HEK293 (cell line): ENCODE measurements around the gene KCTD18.

Experiments used
- CTCF ChIA-PET: fragments of 350-600 bp; formaldehyde crosslinking; extraction: SDS; loops from one replicate; lab custom pipeline; 2021; ENCODE audit warnings: antibody characterized with exemption; lab: Yijun Ruan, JAX
- POLR2A ChIA-PET: fragments of 300-600 bp; formaldehyde crosslinking; extraction: SDS; loops from one replicate; lab custom pipeline; 2020; ENCODE audit warnings: antibody characterized with exemption, inconsistent platforms; lab: Yijun Ruan, JAX
- H3K27ac ChIP-seq: fragments of 200-500 bp; sonication (Bioruptor generic); 2 replicates; pipeline ENCODE4 v1.5.1; 2014; ENCODE audit warnings: low read depth, low read length, control low read depth, inconsistent platforms; ENCODE audit errors: extremely low read depth
- H3K36me3 ChIP-seq, 2 experiments: fragments of 200-500 bp in 1 of 2; sonication (Bioruptor generic) in 1 of 2; 1 replicate in 1 of 2; 2 replicates in 1 of 2; pipeline ENCODE4 v1.5.1; 2014 to 2017; ENCODE audit warnings: inconsistent platforms in 2 of 2, low read length in 2 of 2; ENCODE audit not compliant: control insufficient read depth in 2 of 2, insufficient read depth in 1 of 2
- H3K4me1 ChIP-seq: fragments of 200-500 bp; sonication (Bioruptor generic); 2 replicates; pipeline ENCODE4 v1.5.1; 2014; ENCODE audit warnings: mild to moderate bottlenecking, low read length, inconsistent platforms; ENCODE audit not compliant: control insufficient read depth, insufficient read depth
- H3K4me3 ChIP-seq: 2 replicates; pipeline ENCODE4 v1.5.1; 2011; ENCODE audit warnings: low read depth, mild to moderate bottlenecking, control low read depth, low read length, moderate library complexity
- H3K9me3 ChIP-seq: fragments of 200-500 bp; sonication (Bioruptor generic); 2 replicates; pipeline ENCODE4 v1.5.1; 2014; ENCODE audit warnings: low read depth, low read length, inconsistent platforms; ENCODE audit not compliant: control insufficient read depth, insufficient read depth
- IKZF3 ChIP-seq: fragments of 450-650 bp; IDR thresholded peaks from 2 replicates; pipeline ENCODE4 v1.5.0; 2018; ENCODE audit warnings: missing biosample characterization, mild to moderate bottlenecking, missing genetic modification characterization, moderate library complexity
- KLF7 ChIP-seq: fragments of 450-650 bp; formaldehyde crosslinking; IDR thresholded peaks from 2 replicates; pipeline ENCODE4 v1.5.1; 2016; ENCODE audit warnings: missing biosample characterization, missing genetic modification characterization, borderline replicate concordance
- MEIS1 ChIP-seq: sonication (generic); formaldehyde crosslinking; IDR thresholded peaks from 2 replicates; pipeline ENCODE4 v1.8.1; 2022; ENCODE audit warnings: missing genetic modification reagents, mild to moderate bottlenecking, borderline replicate concordance
- MYNN ChIP-seq: fragments of 450-650 bp; formaldehyde crosslinking; IDR thresholded peaks from 2 replicates; pipeline ENCODE4 v1.5.1; 2016; ENCODE audit warnings: missing biosample characterization, missing genetic modification characterization, borderline replicate concordance
- MZF1 ChIP-seq: fragments of 450-650 bp; formaldehyde crosslinking; IDR thresholded peaks from 2 replicates; pipeline ENCODE4 v1.5.1; 2017; ENCODE audit warnings: missing biosample characterization, missing genetic modification characterization, borderline replicate concordance
- OVOL3 ChIP-seq: fragments of 450-650 bp; formaldehyde crosslinking; IDR thresholded peaks from 2 replicates; pipeline ENCODE4 v1.5.1; 2016; ENCODE audit warnings: missing biosample characterization, missing genetic modification characterization
- TCF7L2 ChIP-seq: IDR thresholded peaks from 2 replicates; pipeline ENCODE4 v1.6.1; 2011; ENCODE audit warnings: low read depth, mild to moderate bottlenecking, inconsistent platforms, low read length, moderate library complexity, borderline replicate concordance
- TRIM28 ChIP-seq: IDR thresholded peaks from 2 replicates; pipeline ENCODE4 v1.6.1; 2011; ENCODE audit warnings: low read length, control low read depth, borderline replicate concordance
- ZBTB7A ChIP-seq: fragments of 450-650 bp; formaldehyde crosslinking; IDR thresholded peaks from 2 replicates; pipeline ENCODE4 v1.5.1; 2016; ENCODE audit warnings: low read depth, missing biosample characterization, missing genetic modification characterization
- ZIC2 ChIP-seq: fragments of 450-650 bp; formaldehyde crosslinking; IDR thresholded peaks from 2 replicates; pipeline ENCODE4 v1.5.1; 2016; ENCODE audit warnings: missing biosample characterization, missing genetic modification characterization
- ZNF132 ChIP-seq: fragments of 450-650 bp; formaldehyde crosslinking; IDR thresholded peaks from 2 replicates; pipeline ENCODE4 v1.5.1; 2017; ENCODE audit warnings: missing biosample characterization, missing genetic modification characterization, borderline replicate concordance
- ZNF146 ChIP-seq: fragments of 450-650 bp; formaldehyde crosslinking; IDR thresholded peaks from 2 replicates; pipeline ENCODE4 v1.5.1; 2016; ENCODE audit warnings: missing biosample characterization, missing genetic modification characterization
- ZNF157 ChIP-seq: fragments of 450-650 bp; formaldehyde crosslinking; IDR thresholded peaks from 2 replicates; pipeline ENCODE4 v1.5.1; 2016; ENCODE audit warnings: missing biosample characterization, missing genetic modification characterization
- ZNF202 ChIP-seq: fragments of 450-650 bp; formaldehyde crosslinking; IDR thresholded peaks from 2 replicates; pipeline ENCODE4 v1.5.1; 2016; ENCODE audit warnings: missing biosample characterization, missing genetic modification characterization, borderline replicate concordance
- ZNF266 ChIP-seq: fragments of 450-650 bp; formaldehyde crosslinking; IDR thresholded peaks from 2 replicates; pipeline ENCODE4 v1.5.1; 2016; ENCODE audit warnings: missing biosample characterization, missing genetic modification characterization, low read depth
- ZNF473 ChIP-seq: fragments of 450-650 bp; formaldehyde crosslinking; IDR thresholded peaks from 2 replicates; pipeline ENCODE4 v1.5.1; 2017; ENCODE audit warnings: missing biosample characterization, missing genetic modification characterization
- ZNF521 ChIP-seq: fragments of 450-650 bp; formaldehyde crosslinking; IDR thresholded peaks from 2 replicates; pipeline ENCODE4 v1.5.1; 2017; ENCODE audit warnings: missing biosample characterization, mild to moderate bottlenecking, missing genetic modification characterization
- ZNF558 ChIP-seq: fragments of 450-650 bp; formaldehyde crosslinking; IDR thresholded peaks from 2 replicates; pipeline ENCODE4 v1.5.1; 2016; ENCODE audit warnings: missing biosample characterization, missing genetic modification characterization
- ZNF658 ChIP-seq: fragments of 450-650 bp; formaldehyde crosslinking; IDR thresholded peaks from 2 replicates; pipeline ENCODE4; 2016; ENCODE audit warnings: missing biosample characterization, missing genetic modification characterization
- ZSCAN23 ChIP-seq: fragments of 450-650 bp; formaldehyde crosslinking; IDR thresholded peaks from 2 replicates; pipeline ENCODE4 v1.5.1; 2016; ENCODE audit warnings: missing biosample characterization, missing genetic modification characterization
- TF ChIP-seq, protein P1 (sequence below): fragments of 450-650 bp; formaldehyde crosslinking; IDR thresholded peaks from 2 replicates; pipeline ENCODE4 v1.5.1; 2016; ENCODE audit warnings: missing biosample characterization, missing genetic modification characterization
- TF ChIP-seq, protein P2 (sequence below): fragments of 450-650 bp; formaldehyde crosslinking; IDR thresholded peaks from 2 replicates; pipeline ENCODE4 v1.5.1; 2016; ENCODE audit warnings: missing biosample characterization, missing genetic modification characterization
- TF ChIP-seq, protein P3 (sequence below): sonication (generic); formaldehyde crosslinking; IDR thresholded peaks from 2 replicates; pipeline ENCODE4 v1.8.1; 2022; ENCODE audit warnings: mild to moderate bottlenecking, moderate library complexity, missing genetic modification reagents
- TF ChIP-seq, protein P4 (sequence below): fragments of 450-650 bp; formaldehyde crosslinking; optimal IDR thresholded peaks from 2 replicates; pipeline ENCODE3; 2016; ENCODE audit warnings: missing biosample characterization, mild to moderate bottlenecking, missing genetic modification characterization
- TF ChIP-seq, protein P5 (sequence below): fragments of 450-650 bp; formaldehyde crosslinking; IDR thresholded peaks from 2 replicates; pipeline ENCODE4 v1.5.1; 2016; ENCODE audit warnings: missing biosample characterization, missing genetic modification characterization

Gene KCTD18

GRCh38 chr2:200496696-200497095 lies 13.2 kb downstream of the KCTD18 start:
- no peak overlapping the region for H3K4me3 ChIP-seq
- H3K4me1 ChIP-seq = no peaks in the 10 kb centered on the region
- CTCF ChIA-PET = interaction anchor here (1.1 to 3.2 kb wide), 2 partner anchors 14 to 137 kb away, joined by 3 to 21 read pairs; no protein-coding TSS in a partner anchor
- TF ChIP-seq ZNF558 = no peak
- TF ChIP-seq ZIC2 (tag by site-specific recombination) = no peak
- TF ChIP-seq ZBTB7A (tag by site-specific recombination) = no peak
- TF ChIP-seq, protein P1, sequence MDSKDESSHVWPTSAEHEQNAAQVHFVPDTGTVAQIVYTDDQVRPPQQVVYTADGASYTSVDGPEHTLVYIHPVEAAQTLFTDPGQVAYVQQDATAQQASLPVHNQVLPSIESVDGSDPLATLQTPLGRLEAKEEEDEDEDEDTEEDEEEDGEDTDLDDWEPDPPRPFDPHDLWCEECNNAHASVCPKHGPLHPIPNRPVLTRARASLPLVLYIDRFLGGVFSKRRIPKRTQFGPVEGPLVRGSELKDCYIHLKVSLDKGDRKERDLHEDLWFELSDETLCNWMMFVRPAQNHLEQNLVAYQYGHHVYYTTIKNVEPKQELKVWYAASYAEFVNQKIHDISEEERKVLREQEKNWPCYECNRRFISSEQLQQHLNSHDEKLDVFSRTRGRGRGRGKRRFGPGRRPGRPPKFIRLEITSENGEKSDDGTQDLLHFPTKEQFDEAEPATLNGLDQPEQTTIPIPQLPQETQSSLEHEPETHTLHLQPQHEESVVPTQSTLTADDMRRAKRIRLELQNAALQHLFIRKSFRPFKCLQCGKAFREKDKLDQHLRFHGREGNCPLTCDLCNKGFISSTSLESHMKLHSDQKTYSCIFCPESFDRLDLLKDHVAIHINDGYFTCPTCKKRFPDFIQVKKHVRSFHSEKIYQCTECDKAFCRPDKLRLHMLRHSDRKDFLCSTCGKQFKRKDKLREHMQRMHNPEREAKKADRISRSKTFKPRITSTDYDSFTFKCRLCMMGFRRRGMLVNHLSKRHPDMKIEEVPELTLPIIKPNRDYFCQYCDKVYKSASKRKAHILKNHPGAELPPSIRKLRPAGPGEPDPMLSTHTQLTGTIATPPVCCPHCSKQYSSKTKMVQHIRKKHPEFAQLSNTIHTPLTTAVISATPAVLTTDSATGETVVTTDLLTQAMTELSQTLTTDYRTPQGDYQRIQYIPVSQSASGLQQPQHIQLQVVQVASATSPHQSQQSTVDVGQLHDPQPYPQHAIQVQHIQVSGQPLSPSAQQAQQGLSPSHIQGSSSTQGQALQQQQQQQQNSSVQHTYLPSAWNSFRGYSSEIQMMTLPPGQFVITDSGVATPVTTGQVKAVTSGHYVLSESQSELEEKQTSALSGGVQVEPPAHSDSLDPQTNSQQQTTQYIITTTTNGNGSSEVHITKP (tag by site-specific recombination) = no peak
- no peak for TF ChIP-seq OVOL3 (tag by site-specific recombination)
- no peak for TF ChIP-seq ZNF202 (tag by site-specific recombination)
- no peak for TF ChIP-seq KLF7 (tag by site-specific recombination)
- TF ChIP-seq MEIS1 (CRISPR knock-in tag) = no peak
- TF ChIP-seq IKZF3 (tag by site-specific recombination) = no peak
- TF ChIP-seq MYNN (tag by site-specific recombination) = no peak
- no peak for TF ChIP-seq ZNF146 (tag by site-specific recombination)
- no peak for TF ChIP-seq ZNF473
- no peak for TF ChIP-seq TCF7L2
- TF ChIP-seq ZNF658 = no peak
- TF ChIP-seq, protein P2, sequence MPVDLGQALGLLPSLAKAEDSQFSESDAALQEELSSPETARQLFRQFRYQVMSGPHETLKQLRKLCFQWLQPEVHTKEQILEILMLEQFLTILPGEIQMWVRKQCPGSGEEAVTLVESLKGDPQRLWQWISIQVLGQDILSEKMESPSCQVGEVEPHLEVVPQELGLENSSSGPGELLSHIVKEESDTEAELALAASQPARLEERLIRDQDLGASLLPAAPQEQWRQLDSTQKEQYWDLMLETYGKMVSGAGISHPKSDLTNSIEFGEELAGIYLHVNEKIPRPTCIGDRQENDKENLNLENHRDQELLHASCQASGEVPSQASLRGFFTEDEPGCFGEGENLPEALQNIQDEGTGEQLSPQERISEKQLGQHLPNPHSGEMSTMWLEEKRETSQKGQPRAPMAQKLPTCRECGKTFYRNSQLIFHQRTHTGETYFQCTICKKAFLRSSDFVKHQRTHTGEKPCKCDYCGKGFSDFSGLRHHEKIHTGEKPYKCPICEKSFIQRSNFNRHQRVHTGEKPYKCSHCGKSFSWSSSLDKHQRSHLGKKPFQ (tag by site-specific recombination) = no peak
- TF ChIP-seq, protein P3, sequence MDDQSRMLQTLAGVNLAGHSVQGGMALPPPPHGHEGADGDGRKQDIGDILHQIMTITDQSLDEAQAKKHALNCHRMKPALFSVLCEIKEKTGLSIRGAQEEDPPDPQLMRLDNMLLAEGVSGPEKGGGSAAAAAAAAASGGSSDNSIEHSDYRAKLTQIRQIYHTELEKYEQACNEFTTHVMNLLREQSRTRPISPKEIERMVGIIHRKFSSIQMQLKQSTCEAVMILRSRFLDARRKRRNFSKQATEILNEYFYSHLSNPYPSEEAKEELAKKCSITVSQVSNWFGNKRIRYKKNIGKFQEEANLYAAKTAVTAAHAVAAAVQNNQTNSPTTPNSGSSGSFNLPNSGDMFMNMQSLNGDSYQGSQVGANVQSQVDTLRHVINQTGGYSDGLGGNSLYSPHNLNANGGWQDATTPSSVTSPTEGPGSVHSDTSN (CRISPR knock-in tag) = no peak
- no peak for TF ChIP-seq ZNF157 (tag by site-specific recombination)
- TF ChIP-seq ZSCAN23 (tag by site-specific recombination) = no peak
- TF ChIP-seq ZNF266 = no peak
- H3K36me3 ChIP-seq = peaks cover 23 to 54% of the 10 kb centered on the region in 2 experiments
- H3K27ac ChIP-seq = no peak overlapping the region
- no peaks in the 10 kb centered on the region for H3K9me3 ChIP-seq
- POLR2A ChIA-PET = no interaction called here

DNA sequence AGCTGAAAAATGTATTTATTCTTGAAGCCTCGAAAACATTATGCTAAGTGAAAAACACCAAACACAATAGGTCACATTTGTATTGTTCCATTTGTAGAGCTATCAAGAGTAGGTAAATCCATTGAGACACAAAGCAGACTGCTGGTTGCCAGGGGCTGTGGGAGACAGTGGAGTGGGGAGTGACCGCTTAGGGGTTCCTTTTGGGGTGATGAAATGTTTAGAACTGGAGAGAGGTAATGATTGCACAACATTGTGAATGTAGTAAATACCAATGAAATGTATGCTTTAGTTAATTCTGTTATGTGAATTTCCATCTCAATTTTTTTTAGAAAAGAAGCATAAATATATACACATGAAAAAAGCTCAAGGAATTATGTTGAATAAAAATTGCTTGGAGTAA lies 15.8 kb downstream of the KCTD18 start:
- TF ChIP-seq, protein P4, sequence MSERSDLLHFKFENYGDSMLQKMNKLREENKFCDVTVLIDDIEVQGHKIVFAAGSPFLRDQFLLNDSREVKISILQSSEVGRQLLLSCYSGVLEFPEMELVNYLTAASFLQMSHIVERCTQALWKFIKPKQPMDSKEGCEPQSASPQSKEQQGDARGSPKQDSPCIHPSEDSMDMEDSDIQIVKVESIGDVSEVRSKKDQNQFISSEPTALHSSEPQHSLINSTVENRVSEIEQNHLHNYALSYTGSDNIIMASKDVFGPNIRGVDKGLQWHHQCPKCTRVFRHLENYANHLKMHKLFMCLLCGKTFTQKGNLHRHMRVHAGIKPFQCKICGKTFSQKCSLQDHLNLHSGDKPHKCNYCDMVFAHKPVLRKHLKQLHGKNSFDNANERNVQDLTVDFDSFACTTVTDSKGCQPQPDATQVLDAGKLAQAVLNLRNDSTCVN (tag by site-specific recombination) = no peak
- no peak for TF ChIP-seq MZF1 (tag by site-specific recombination)
- no peak for TF ChIP-seq ZNF132 (tag by site-specific recombination)
- TF ChIP-seq, protein P5, sequence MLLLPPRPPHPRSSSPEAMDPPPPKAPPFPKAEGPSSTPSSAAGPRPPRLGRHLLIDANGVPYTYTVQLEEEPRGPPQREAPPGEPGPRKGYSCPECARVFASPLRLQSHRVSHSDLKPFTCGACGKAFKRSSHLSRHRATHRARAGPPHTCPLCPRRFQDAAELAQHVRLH (tag by site-specific recombination) = no peak
- TF ChIP-seq TRIM28 = no peak
- TF ChIP-seq ZNF521 = no peak
- no peak for TF ChIP-seq MEIS1 (CRISPR knock-in tag)
- TF ChIP-seq IKZF3 (tag by site-specific recombination) = no peak
- Histone ChIP-seq H3K36me3 (peaks cover 23 to 78% of the 10 kb centered on the region in 2 experiments), H3K4me1 (no peaks in the 10 kb centered on the region), H3K4me3 (no peak overlapping the region), H3K9me3 (no peaks in the 10 kb centered on the region), H3K27ac (no peak overlapping the region)
- POLR2A ChIA-PET = no interaction called here
- CTCF ChIA-PET = interaction anchor here (0.6 to 2.1 kb wide), 5 partner anchors 9 to 508 kb away, joined by 3 to 8 read pairs (median 6); no protein-coding TSS in a partner anchor
